WTC11 (cell line): Measurements from ENCODE around the gene PLTP. TPM values are rescaled to one million over a fixed set of nuclear protein-coding genes. Genes with fewer than 3 reads are reported as not detected.
A peak's percentile ranks its signal among the peaks of the same experiment; 100 is the strongest.

Experiments
- ATAC-seq: fragments of 200-7000 bp; cut with Tn5 transposase; 2 replicates; pipeline ENCODE4 v1.10.0; 2021; ENCODE audit warnings: mild to moderate bottlenecking, moderate library complexity
- CTCF ChIA-PET: fragments of 300-600 bp; sonication (Branson Sonifier 250); formaldehyde crosslinking; loops from one replicate; lab custom pipeline; 2021; ENCODE audit warnings: antibody characterized with exemption; lab: Charles Lee
- POLR2A ChIA-PET: fragments of 350-600 bp; sonication (Branson Sonifier 250); formaldehyde crosslinking; loops from one replicate; lab custom pipeline; 2021; ENCODE audit warnings: antibody characterized with exemption; lab: Charles Lee
- DNase-seq: peaks from one replicate; pipeline ENCODE4 v3.0.0; 2021; ENCODE audit warnings: low spot score
- H3K27ac Mint-ChIP-seq: 2 replicates; pipeline ENCODE4 v1.8.0; 2021; ENCODE audit warnings: mixed read lengths
- H3K27me3 Mint-ChIP-seq: 2 replicates; pipeline ENCODE4 v1.8.0; 2021; ENCODE audit warnings: low read depth, mild to moderate bottlenecking, moderate library complexity, mixed read lengths
- H3K36me3 Mint-ChIP-seq: 2 replicates; pipeline ENCODE4 v1.8.0; 2021; ENCODE audit warnings: mixed read lengths
- H3K4me1 Mint-ChIP-seq: 2 replicates; pipeline ENCODE4 v1.8.0; 2022; ENCODE audit warnings: mixed read lengths
- H3K4me3 Mint-ChIP-seq: 2 replicates; pipeline ENCODE4 v1.8.0; 2021; ENCODE audit warnings: mild to moderate bottlenecking, moderate library complexity, mixed read lengths
- H3K9me3 Mint-ChIP-seq: 2 replicates; pipeline ENCODE4 v1.8.0; 2021; ENCODE audit warnings: mixed read lengths
- ATF3 ChIP-seq: sonication (generic); formaldehyde crosslinking; conservative IDR thresholded peaks from 2 replicates; pipeline ENCODE4 v1.8.1; 2022; ENCODE audit warnings: mild to moderate bottlenecking, missing genetic modification reagents
- CREM ChIP-seq: sonication (generic); formaldehyde crosslinking; IDR thresholded peaks from 2 replicates; pipeline ENCODE4 v1.8.1; 2022; ENCODE audit warnings: mild to moderate bottlenecking, missing genetic modification reagents, moderate library complexity
- E2F1 ChIP-seq: sonication (generic); formaldehyde crosslinking; IDR thresholded peaks from 2 replicates; pipeline ENCODE4 v1.8.0; 2022; ENCODE audit warnings: mild to moderate bottlenecking, missing genetic modification reagents
- ETV6 ChIP-seq: sonication (generic); formaldehyde crosslinking; IDR thresholded peaks from 2 replicates; pipeline ENCODE4 v1.8.1; 2022; ENCODE audit warnings: mild to moderate bottlenecking, missing genetic modification reagents
- FOXP1 ChIP-seq: sonication (generic); formaldehyde crosslinking; IDR thresholded peaks from 2 replicates; pipeline ENCODE4 v1.8.0; 2022; ENCODE audit warnings: missing genetic modification reagents, mild to moderate bottlenecking, moderate library complexity, borderline replicate concordance
- HMGA2 ChIP-seq: fragments of 250-450 bp; sonication (Bioruptor Pico); IDR thresholded peaks from 2 replicates; pipeline ENCODE4 v1.4.0; 2021; ENCODE audit warnings: mild to moderate bottlenecking, moderate library complexity
- HMGXB4 ChIP-seq: sonication (generic); formaldehyde crosslinking; IDR thresholded peaks from 2 replicates; pipeline ENCODE4 v1.8.1; 2023; ENCODE audit warnings: mild to moderate bottlenecking, moderate library complexity, missing genetic modification reagents
- JAZF1 ChIP-seq: fragments of 250-450 bp; sonication (Bioruptor Pico); IDR thresholded peaks from 2 replicates; pipeline ENCODE4 v1.9.0; 2021; ENCODE audit warnings: moderate library complexity, mild to moderate bottlenecking, inconsistent platforms
- PRDM15 ChIP-seq: sonication (generic); formaldehyde crosslinking; IDR thresholded peaks from 2 replicates; pipeline ENCODE4 v1.8.0; 2022; ENCODE audit warnings: missing genetic modification reagents
- PRRX2 ChIP-seq: fragments of 250-450 bp; sonication (Bioruptor Pico); IDR thresholded peaks from 2 replicates; pipeline ENCODE4 v1.8.0; 2021; ENCODE audit warnings: mild to moderate bottlenecking
- RELA ChIP-seq: sonication (generic); formaldehyde crosslinking; IDR thresholded peaks from 2 replicates; pipeline ENCODE4 v1.8.1; 2022; ENCODE audit warnings: missing genetic modification reagents, mild to moderate bottlenecking, borderline replicate concordance
- RORB ChIP-seq: fragments of 250-450 bp; sonication (Bioruptor Pico); IDR thresholded peaks from 2 replicates; pipeline ENCODE4 v1.9.0; 2021; ENCODE audit warnings: mild to moderate bottlenecking
- TEAD4 ChIP-seq: sonication (generic); formaldehyde crosslinking; IDR thresholded peaks from 2 replicates; pipeline ENCODE4 v1.8.0; 2022; ENCODE audit warnings: mild to moderate bottlenecking, missing genetic modification reagents
- ZNF138 ChIP-seq: sonication (generic); formaldehyde crosslinking; conservative IDR thresholded peaks from 2 replicates; pipeline ENCODE4 v1.8.1; 2022; ENCODE audit warnings: mild to moderate bottlenecking, moderate library complexity, missing genetic modification reagents
- ZNF425 ChIP-seq: fragments of 250-450 bp; sonication (Bioruptor Pico); conservative IDR thresholded peaks from 2 replicates; pipeline ENCODE4 v1.9.0; 2021; ENCODE audit warnings: mild to moderate bottlenecking
- ZNF671 ChIP-seq: fragments of 250-450 bp; sonication (Bioruptor Pico); IDR thresholded peaks from 2 replicates; pipeline ENCODE4 v1.8.0; 2021; ENCODE audit warnings: mild to moderate bottlenecking
- total RNA-seq: library from RNA; stranded (reverse); gene quantifications from 3 replicates; pipeline ENCODE4 v1.2.3, GENCODE V29; 2021
- TF ChIP-seq, protein P1 (sequence below): sonication (generic); formaldehyde crosslinking; IDR thresholded peaks from 2 replicates; pipeline ENCODE4 v1.8.1; 2022; ENCODE audit warnings: mild to moderate bottlenecking, missing genetic modification reagents, moderate library complexity, borderline replicate concordance
- TF ChIP-seq, protein P2 (sequence below): fragments of 250-450 bp; sonication (Bioruptor Pico); IDR thresholded peaks from 2 replicates; pipeline ENCODE4 v1.9.0; 2021; ENCODE audit warnings: mild to moderate bottlenecking
- TF ChIP-seq, protein P3 (sequence below): sonication (generic); formaldehyde crosslinking; IDR thresholded peaks from 2 replicates; pipeline ENCODE4 v1.8.0; 2023; ENCODE audit warnings: missing genetic modification reagents

The PLTP gene
- total RNA-seq, 1 experiment from 2014 or later: 109 TPM

DNA sequence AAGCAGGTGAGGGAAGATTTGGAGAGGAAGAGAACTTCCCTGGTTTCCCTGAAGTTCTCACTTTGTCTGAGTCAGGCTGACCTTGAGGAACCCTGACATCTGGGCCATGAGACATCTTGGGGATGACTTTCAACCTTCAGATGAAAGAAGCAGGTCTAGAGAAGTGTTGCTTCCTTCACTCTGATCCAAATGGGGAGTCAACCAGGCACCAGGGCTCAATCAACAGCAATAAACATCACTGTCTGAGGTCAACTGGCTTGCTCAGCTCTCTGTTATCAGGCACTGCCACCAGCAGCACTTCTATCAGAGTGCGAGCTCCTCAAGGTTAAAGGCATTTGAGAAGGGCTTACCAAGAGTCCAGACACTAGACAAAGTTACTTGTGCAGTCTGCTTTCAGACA, 61.0 kb downstream of the PLTP start (continued):
- TF ChIP-seq RORB (no peak), E2F1 (no peak), ZNF425 (no peak)
- TF ChIP-seq, protein P1, sequence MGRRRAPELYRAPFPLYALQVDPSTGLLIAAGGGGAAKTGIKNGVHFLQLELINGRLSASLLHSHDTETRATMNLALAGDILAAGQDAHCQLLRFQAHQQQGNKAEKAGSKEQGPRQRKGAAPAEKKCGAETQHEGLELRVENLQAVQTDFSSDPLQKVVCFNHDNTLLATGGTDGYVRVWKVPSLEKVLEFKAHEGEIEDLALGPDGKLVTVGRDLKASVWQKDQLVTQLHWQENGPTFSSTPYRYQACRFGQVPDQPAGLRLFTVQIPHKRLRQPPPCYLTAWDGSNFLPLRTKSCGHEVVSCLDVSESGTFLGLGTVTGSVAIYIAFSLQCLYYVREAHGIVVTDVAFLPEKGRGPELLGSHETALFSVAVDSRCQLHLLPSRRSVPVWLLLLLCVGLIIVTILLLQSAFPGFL (CRISPR knock-in tag): no peak
- TF ChIP-seq, all 79 proteins: peak for 0

- H3K4me1 Mint-ChIP-seq: peaks cover 40% of the 10 kb centered on the region
- no peaks in the 10 kb centered on the region for H3K9me3 Mint-ChIP-seq
- POLR2A ChIA-PET: no interaction called here
- no peaks in the 10 kb centered on the region for H3K27me3 Mint-ChIP-seq
- H3K36me3 Mint-ChIP-seq: peaks cover 31% of the 10 kb centered on the region; the same call in 1 of the 2 replicates
- ATAC-seq: no peak
- CTCF ChIA-PET: no interaction called here
- no peak for DNase-seq
- H3K27ac Mint-ChIP-seq: peak overlapping the region; percentile 84; the same call in 1 of the 2 replicates
- no peak overlapping the region for H3K4me3 Mint-ChIP-seq
- TF ChIP-seq PRRX2: no peak
- TF ChIP-seq PRDM15 (CRISPR knock-in tag): no peak
- no peak for TF ChIP-seq ZNF671 (CRISPR knock-in tag)
- TF ChIP-seq, protein P2, sequence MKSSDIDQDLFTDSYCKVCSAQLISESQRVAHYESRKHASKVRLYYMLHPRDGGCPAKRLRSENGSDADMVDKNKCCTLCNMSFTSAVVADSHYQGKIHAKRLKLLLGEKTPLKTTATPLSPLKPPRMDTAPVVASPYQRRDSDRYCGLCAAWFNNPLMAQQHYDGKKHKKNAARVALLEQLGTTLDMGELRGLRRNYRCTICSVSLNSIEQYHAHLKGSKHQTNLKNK (CRISPR knock-in tag): no peak
- no peak for TF ChIP-seq JAZF1 (CRISPR knock-in tag)
- TF ChIP-seq ZNF138 (CRISPR knock-in tag): no peak
- TF ChIP-seq ATF3 (CRISPR knock-in tag): no peak
- TF ChIP-seq RELA (CRISPR knock-in tag): no peak
- TF ChIP-seq ETV6 (CRISPR knock-in tag): no peak
- no peak for TF ChIP-seq FOXP1 (CRISPR knock-in tag)
- no peak for TF ChIP-seq E2F1
- TF ChIP-seq HMGXB4 (CRISPR knock-in tag): no peak
- TF ChIP-seq, protein P3, sequence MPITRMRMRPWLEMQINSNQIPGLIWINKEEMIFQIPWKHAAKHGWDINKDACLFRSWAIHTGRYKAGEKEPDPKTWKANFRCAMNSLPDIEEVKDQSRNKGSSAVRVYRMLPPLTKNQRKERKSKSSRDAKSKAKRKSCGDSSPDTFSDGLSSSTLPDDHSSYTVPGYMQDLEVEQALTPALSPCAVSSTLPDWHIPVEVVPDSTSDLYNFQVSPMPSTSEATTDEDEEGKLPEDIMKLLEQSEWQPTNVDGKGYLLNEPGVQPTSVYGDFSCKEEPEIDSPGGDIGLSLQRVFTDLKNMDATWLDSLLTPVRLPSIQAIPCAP (CRISPR knock-in tag): no peak
- no peak for TF ChIP-seq TEAD4
- TF ChIP-seq ZNF425: no peak
- no peak for TF ChIP-seq HMGA2 (CRISPR knock-in tag)
- no peak for TF ChIP-seq CREM (CRISPR knock-in tag)
Measured at GRCh38 chr20:45850238-45850637, 61.7 kb downstream of the PLTP start.
